ENCODE measurements around the gene RORB.

- no peak for TF ChIP-seq NFYB (CRISPR knock-in tag; conservative IDR thresholded peaks at IDR 0.05; ENCODE audit: low read depth)
- no peak for TF ChIP-seq CTCF (IDR thresholded peaks at IDR 0.05)
- no peak for TF ChIP-seq ZNF532 (CRISPR knock-in tag; IDR thresholded peaks at IDR 0.05; ENCODE audit: borderline replicate concordance)
- TF ChIP-seq ATF3 (CRISPR knock-in tag; conservative IDR thresholded peaks at IDR 0.05): no peak
- TF ChIP-seq IRF2 (CRISPR knock-in tag; IDR thresholded peaks at IDR 0.05; ENCODE audit: borderline replicate concordance, low read depth): no peak
- TF ChIP-seq, protein P1, sequence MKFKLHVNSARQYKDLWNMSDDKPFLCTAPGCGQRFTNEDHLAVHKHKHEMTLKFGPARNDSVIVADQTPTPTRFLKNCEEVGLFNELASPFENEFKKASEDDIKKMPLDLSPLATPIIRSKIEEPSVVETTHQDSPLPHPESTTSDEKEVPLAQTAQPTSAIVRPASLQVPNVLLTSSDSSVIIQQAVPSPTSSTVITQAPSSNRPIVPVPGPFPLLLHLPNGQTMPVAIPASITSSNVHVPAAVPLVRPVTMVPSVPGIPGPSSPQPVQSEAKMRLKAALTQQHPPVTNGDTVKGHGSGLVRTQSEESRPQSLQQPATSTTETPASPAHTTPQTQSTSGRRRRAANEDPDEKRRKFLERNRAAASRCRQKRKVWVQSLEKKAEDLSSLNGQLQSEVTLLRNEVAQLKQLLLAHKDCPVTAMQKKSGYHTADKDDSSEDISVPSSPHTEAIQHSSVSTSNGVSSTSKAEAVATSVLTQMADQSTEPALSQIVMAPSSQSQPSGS (CRISPR knock-in tag; IDR thresholded peaks at IDR 0.05; ENCODE audit: borderline replicate concordance, low read depth): no peak
- TF ChIP-seq TP53 (CRISPR knock-in tag; IDR thresholded peaks at IDR 0.05): no peak
Observed at GRCh38 chr9:74576176-74576575, 79.0 kb downstream of the RORB start.
